ENCODE results near the gene COL25A1.

The COL25A1 gene

GRCh38 chr4:109195646-109196045 lies 106.8 kb downstream of the COL25A1 start:
- Histone ChIP-seq H3K4me3 (no peak overlapping the region), H3K9me3 (ENCODE audit: low read depth, low read length) (no peaks in the 10 kb centered on the region), H3K9ac (ENCODE audit: insufficient read length) (no peak overlapping the region), H3K27ac (no peak overlapping the region), H3K36me3 (ENCODE audit: insufficient read depth, low read length) (no peaks in the 10 kb centered on the region)
- TF ChIP-seq FOXP2 (optimal IDR thresholded peaks at IDR 0.05; ENCODE audit: control extremely low read depth, extremely low read length, insufficient read depth) = no peak
- TF ChIP-seq EZH2 (IDR thresholded peaks at IDR 0.05) = no peak
- TF ChIP-seq POLR2AphosphoS5 (IDR thresholded peaks at IDR 0.05; ENCODE audit: borderline replicate concordance, low read depth, low read length) = no peak
- DNase-seq (ENCODE audit: low read depth, low spot score) = no peak

- H3K27ac ChIP-seq = no peak overlapping the region
- H3K4me3 ChIP-seq = no peak overlapping the region
- no peak overlapping the region for H3K9ac ChIP-seq (ENCODE audit: insufficient read length)
- no peak for DNase-seq (ENCODE audit: low read depth, low spot score)
- no peak for TF ChIP-seq EZH2 (IDR thresholded peaks at IDR 0.05)
- TF ChIP-seq POLR2AphosphoS5 (IDR thresholded peaks at IDR 0.05; ENCODE audit: borderline replicate concordance, low read depth, low read length) = no peak
- no peak for TF ChIP-seq FOXP2 (optimal IDR thresholded peaks at IDR 0.05; ENCODE audit: control extremely low read depth, extremely low read length, insufficient read depth)
- no peaks in the 10 kb centered on the region for H3K9me3 ChIP-seq (ENCODE audit: low read depth, low read length)
- H3K36me3 ChIP-seq (ENCODE audit: insufficient read depth, low read length) = no peaks in the 10 kb centered on the region
Measured at GRCh38 chr4:109191216-109191615, 111.2 kb downstream of the COL25A1 start.

DNA sequence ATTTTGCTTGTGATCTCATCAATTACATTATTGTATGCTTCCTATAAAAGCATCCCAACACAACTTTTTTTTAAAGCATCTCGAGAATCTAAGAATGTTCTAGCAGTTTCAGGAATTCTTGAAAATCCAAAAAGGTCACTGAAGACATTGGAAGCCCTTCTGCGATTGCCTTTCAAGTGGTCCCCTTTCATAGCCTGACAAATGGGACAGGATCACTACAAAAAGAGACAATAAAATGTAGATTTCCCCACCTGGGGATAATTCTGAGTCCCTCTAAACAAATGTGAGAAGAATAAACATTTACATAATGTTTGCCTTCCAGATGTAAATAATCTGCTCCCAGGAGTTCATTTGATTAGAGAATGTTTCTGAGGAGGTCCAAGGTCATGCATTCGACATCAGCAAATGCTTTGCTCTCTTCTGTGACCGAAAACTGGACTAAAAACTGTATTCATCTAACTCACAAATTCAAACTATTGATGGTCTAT lies 116.0 kb downstream of the COL25A1 start:
- no peaks in the 10 kb centered on the region for H3K9me3 ChIP-seq (ENCODE audit: low read depth, low read length)
- no peaks in the 10 kb centered on the region for H3K36me3 ChIP-seq (ENCODE audit: insufficient read depth, low read length)
- no peak for TF ChIP-seq FOXP2 (optimal IDR thresholded peaks at IDR 0.05; ENCODE audit: control extremely low read depth, extremely low read length, insufficient read depth)
- DNase-seq (ENCODE audit: low read depth, low spot score) = no peak
- H3K27ac ChIP-seq = no peak overlapping the region
- H3K4me3 ChIP-seq = no peak overlapping the region
- H3K9ac ChIP-seq (ENCODE audit: insufficient read length) = no peak overlapping the region

DNA sequence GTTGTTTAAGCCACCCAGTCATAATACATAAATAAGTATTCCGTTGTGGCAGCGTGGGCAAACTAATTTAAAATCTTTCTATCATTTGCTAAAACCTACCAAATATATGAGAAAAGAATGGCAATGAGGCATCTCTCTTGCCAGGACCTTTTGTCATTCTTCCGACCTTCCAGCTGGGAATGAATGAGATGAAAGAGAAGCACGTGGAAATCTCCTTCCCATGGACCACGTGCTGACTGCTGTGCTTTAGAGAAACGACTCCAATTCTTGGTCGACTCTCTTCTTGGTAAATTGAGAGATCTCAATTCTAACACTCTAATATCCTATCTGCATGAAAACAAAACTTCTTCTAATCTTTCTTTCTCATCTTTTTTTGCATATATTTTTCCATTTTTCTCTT lies 116.5 kb downstream of the COL25A1 start:
- Histone ChIP-seq H3K36me3 (ENCODE audit: insufficient read depth, low read length) (no peaks in the 10 kb centered on the region), H3K27ac (no peak overlapping the region), H3K4me3 (no peak overlapping the region), H3K9ac (ENCODE audit: insufficient read length) (no peak overlapping the region), H3K9me3 (ENCODE audit: low read depth, low read length) (no peaks in the 10 kb centered on the region)
- TF ChIP-seq FOXP2 (optimal IDR thresholded peaks at IDR 0.05; ENCODE audit: control extremely low read depth, extremely low read length, insufficient read depth) (no peak), EZH2 (IDR thresholded peaks at IDR 0.05) (no peak), POLR2AphosphoS5 (IDR thresholded peaks at IDR 0.05; ENCODE audit: borderline replicate concordance, low read depth, low read length) (no peak)
- DNase-seq (ENCODE audit: low read depth, low spot score) = no peak

DNA sequence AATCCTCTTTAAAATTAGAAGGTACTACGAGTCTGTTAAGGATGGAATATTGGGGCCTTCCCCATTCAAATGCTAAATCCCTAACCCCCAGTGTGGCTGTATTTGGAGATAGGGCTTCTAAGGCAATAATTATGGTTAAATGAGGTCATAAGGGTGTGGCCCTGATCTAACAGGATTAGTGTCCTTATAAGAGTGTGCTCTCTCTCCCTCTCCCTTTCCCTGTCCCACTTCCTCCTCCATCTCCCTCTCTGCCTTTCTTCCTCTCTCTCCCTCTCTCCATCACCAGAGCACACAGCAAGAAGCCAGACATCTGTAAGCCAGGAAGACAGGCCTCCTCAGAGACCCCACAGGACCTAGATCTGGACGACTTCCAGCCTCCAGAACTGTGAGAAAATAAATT lies 116.9 kb downstream of the COL25A1 start:
- Histone ChIP-seq H3K9me3 (ENCODE audit: low read depth, low read length) (no peaks in the 10 kb centered on the region), H3K27ac (no peak overlapping the region), H3K36me3 (ENCODE audit: insufficient read depth, low read length) (no peaks in the 10 kb centered on the region), H3K9ac (ENCODE audit: insufficient read length) (no peak overlapping the region), H3K4me3 (no peak overlapping the region)
- no peak for DNase-seq (ENCODE audit: low read depth, low spot score)
- TF ChIP-seq POLR2AphosphoS5 (IDR thresholded peaks at IDR 0.05; ENCODE audit: borderline replicate concordance, low read depth, low read length) = no peak
- TF ChIP-seq EZH2 (IDR thresholded peaks at IDR 0.05) = no peak
- TF ChIP-seq FOXP2 (optimal IDR thresholded peaks at IDR 0.05; ENCODE audit: control extremely low read depth, extremely low read length, insufficient read depth) = no peak

DNA sequence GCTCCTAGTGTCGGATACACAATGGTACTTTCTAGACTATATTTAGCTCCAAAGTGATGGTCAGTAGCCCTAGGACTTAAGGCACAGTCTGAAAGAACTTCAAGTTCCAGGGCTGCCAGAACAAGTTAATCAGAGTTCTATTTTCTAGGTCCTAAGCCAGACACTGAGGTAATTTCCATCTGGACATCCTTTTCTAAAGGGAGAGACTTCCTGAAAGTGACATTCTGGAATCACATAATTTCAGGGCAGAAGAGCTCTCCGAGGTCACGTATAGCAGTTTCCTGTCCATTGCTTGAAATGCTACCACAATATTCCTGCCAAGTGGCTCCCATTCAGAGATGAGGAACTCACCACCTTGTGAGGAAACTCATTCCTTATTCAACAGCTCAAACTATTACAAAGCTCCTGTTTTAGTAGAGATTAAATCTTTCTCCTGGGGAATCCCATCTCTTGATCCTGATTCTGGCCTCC lies 117.9 kb downstream of the COL25A1 start:
- DNase-seq (ENCODE audit: low read depth, low spot score) = no peak
- H3K9ac ChIP-seq (ENCODE audit: insufficient read length) = no peak overlapping the region
- H3K9me3 ChIP-seq (ENCODE audit: low read depth, low read length) = no peaks in the 10 kb centered on the region
- no peak overlapping the region for H3K4me3 ChIP-seq
- TF ChIP-seq FOXP2 (optimal IDR thresholded peaks at IDR 0.05; ENCODE audit: control extremely low read depth, extremely low read length, insufficient read depth) (no peak), EZH2 (IDR thresholded peaks at IDR 0.05) (no peak), POLR2AphosphoS5 (IDR thresholded peaks at IDR 0.05; ENCODE audit: borderline replicate concordance, low read depth, low read length) (no peak)
- H3K27ac ChIP-seq = no peak overlapping the region
- H3K36me3 ChIP-seq (ENCODE audit: insufficient read depth, low read length) = no peaks in the 10 kb centered on the region

GRCh38 chr4:109183931-109184490 lies 118.4 kb downstream of the COL25A1 start:
- Histone ChIP-seq H3K9ac (ENCODE audit: insufficient read length) (no peak overlapping the region), H3K4me3 (no peak overlapping the region), H3K9me3 (ENCODE audit: low read depth, low read length) (no peaks in the 10 kb centered on the region), H3K27ac (no peak overlapping the region), H3K36me3 (ENCODE audit: insufficient read depth, low read length) (no peaks in the 10 kb centered on the region)
- TF ChIP-seq POLR2AphosphoS5 (IDR thresholded peaks at IDR 0.05; ENCODE audit: borderline replicate concordance, low read depth, low read length) (no peak), EZH2 (IDR thresholded peaks at IDR 0.05) (no peak), FOXP2 (optimal IDR thresholded peaks at IDR 0.05; ENCODE audit: control extremely low read depth, extremely low read length, insufficient read depth) (no peak)
- DNase-seq (ENCODE audit: low read depth, low spot score) = no peak

GRCh38 chr4:109182696-109183095 lies 119.8 kb downstream of the COL25A1 start:
- Histone ChIP-seq H3K9ac (ENCODE audit: insufficient read length) (no peak overlapping the region), H3K36me3 (ENCODE audit: insufficient read depth, low read length) (no peaks in the 10 kb centered on the region), H3K9me3 (ENCODE audit: low read depth, low read length) (no peaks in the 10 kb centered on the region), H3K4me3 (no peak overlapping the region), H3K27ac (no peak overlapping the region)
- no peak for DNase-seq (ENCODE audit: low read depth, low spot score)
- no peak for TF ChIP-seq EZH2 (IDR thresholded peaks at IDR 0.05)
- TF ChIP-seq FOXP2 (optimal IDR thresholded peaks at IDR 0.05; ENCODE audit: control extremely low read depth, extremely low read length, insufficient read depth) = no peak
- no peak for TF ChIP-seq POLR2AphosphoS5 (IDR thresholded peaks at IDR 0.05; ENCODE audit: borderline replicate concordance, low read depth, low read length)

DNA sequence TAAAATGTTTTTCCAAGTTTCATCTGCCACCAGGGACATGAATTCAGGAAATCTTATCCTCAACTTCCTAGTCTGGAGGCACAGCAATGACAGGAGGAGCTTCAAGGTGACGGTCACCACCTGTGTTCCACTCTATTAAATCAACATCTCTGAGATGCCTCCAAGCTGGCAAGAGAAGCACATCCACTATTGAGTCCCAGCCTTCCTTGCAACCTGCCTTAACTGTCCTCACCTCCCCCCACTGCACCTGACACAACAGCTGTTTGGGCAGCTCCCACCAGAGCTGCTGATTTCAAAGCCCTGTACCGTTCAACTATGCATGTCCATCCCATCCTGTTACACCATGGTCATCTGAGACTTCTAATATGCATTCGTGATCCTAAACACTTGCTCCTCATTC lies 123.4 kb downstream of the COL25A1 start:
- no peak overlapping the region for H3K4me3 ChIP-seq
- H3K9ac ChIP-seq (ENCODE audit: insufficient read length) = no peak overlapping the region
- no peaks in the 10 kb centered on the region for H3K36me3 ChIP-seq (ENCODE audit: insufficient read depth, low read length)
- TF ChIP-seq POLR2AphosphoS5 (IDR thresholded peaks at IDR 0.05; ENCODE audit: borderline replicate concordance, low read depth, low read length) = no peak
- no peak for TF ChIP-seq EZH2 (IDR thresholded peaks at IDR 0.05)
- TF ChIP-seq FOXP2 (optimal IDR thresholded peaks at IDR 0.05; ENCODE audit: control extremely low read depth, extremely low read length, insufficient read depth) = no peak
- no peak overlapping the region for H3K27ac ChIP-seq
- H3K9me3 ChIP-seq (ENCODE audit: low read depth, low read length) = no peaks in the 10 kb centered on the region
- DNase-seq (ENCODE audit: low read depth, low spot score) = no peak
